Uterus (tissue), 4 donors: Measurements from ENCODE around the gene ASIC3. TPM values are rescaled to one million over a fixed set of nuclear protein-coding genes. Genes with fewer than 3 reads are reported as not detected.
"Not testable (repeated sequence)": the region's sequence is repeated elsewhere in the genome, so short reads cannot be mapped to it uniquely, and the experiment has no call there.

Experiments used
- DNase-seq, 2 donors: peaks; one replicate each; pipeline ENCODE4 v3.0.0-alpha.2; 2019 to 2020
- H3K27ac ChIP-seq, 2 donors: fragments of 200-600 bp; sonication (generic); 1 replicate in 1 of 2; 2 replicates in 1 of 2; pipeline ENCODE4 v1.5.1; 2016 to 2018
- H3K27me3 ChIP-seq, 2 donors: fragments of 200-600 bp; sonication (generic); one replicate each; pipeline ENCODE4 v1.5.1; 2018 to 2019; ENCODE audit warnings: control low read depth in 1 of 2
- H3K36me3 ChIP-seq, 2 donors: fragments of 200-600 bp; sonication (generic); one replicate each; pipeline ENCODE4 v1.5.1; 2019; ENCODE audit warnings: control low read depth in 1 of 2
- H3K4me1 ChIP-seq, 2 donors: fragments of 200-600 bp; sonication (generic); one replicate each; pipeline ENCODE4 v1.5.1; 2018 to 2019; ENCODE audit warnings: control low read depth in 1 of 2
- H3K4me3 ChIP-seq, 2 donors: fragments of 200-600 bp; sonication (generic); 1 replicate in 1 of 2; 2 replicates in 1 of 2; pipeline ENCODE4 v1.5.1; 2018 to 2019; ENCODE audit warnings: mild to moderate bottlenecking in 1 of 2
- H3K9me3 ChIP-seq, 2 donors: fragments of 200-600 bp; sonication (generic); one replicate each; pipeline ENCODE4 v1.5.1; 2019; ENCODE audit warnings: control low read depth in 1 of 2
- POLR2A ChIP-seq, 2 donors: fragments of 450-650 bp; IDR thresholded peaks; one replicate each; pipeline ENCODE4 v1.6.1; 2016; ENCODE audit warnings: antibody characterized with exemption in 2 of 2, mild to moderate bottlenecking in 1 of 2, moderate library complexity in 1 of 2
- intact Hi-C: fragments of 100-400 bp; cut with DNase I; formaldehyde crosslinking; loops from one replicate; pipeline ENCODE4 v1.15.1; 2023; ENCODE audit warnings: low total_unique reads
- total RNA-seq, 4 donors: library from RNA; depleted of rRNA in 3 of 4; stranded (reverse); fragments of >200 nt in 3 of 4; gene quantifications; one replicate each; pipeline versions ENCODE4 v1.1.0 to v1.2.4, GENCODE V29; 2014 to 2023
- TF ChIP-seq, protein P1 (sequence below), 4 experiments: fragments of 200-600 bp in 2 of 4; fragments of 450-650 bp in 2 of 4; sonication (generic) in 2 of 4; IDR thresholded peaks; one replicate each; pipeline ENCODE4 v1.5.1; 2016 to 2019; ENCODE audit warnings: antibody characterized with exemption in 4 of 4, mild to moderate bottlenecking in 2 of 4, moderate library complexity in 1 of 4
- donor health status: DM: yes; HTN: yes; CAD: no.

The ASIC3 gene
- total RNA-seq, 4 donors from 2014 or later = 1.0 to 16.8 (median 1.3) TPM; not detected in 1

DNA sequence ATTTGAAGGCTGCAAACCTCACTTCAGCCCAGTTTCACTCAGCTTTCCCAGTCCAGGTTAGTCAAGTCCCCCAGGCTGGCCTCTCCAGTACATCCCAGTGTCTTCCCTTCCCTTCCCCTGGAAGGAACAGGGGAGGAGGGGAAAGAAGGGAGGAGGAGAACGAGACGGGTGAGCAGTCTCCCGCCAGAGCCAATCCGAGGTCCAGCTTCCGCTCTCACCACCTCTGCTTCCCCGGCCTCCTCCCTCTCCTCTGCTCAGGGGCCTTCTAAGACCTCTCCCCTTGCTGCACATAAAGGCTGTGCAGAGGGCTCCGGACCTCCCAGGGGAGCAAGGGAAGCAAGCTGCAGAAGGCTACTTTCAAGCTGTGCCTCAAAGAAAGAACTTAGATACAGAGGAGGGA lies 28.1 kb upstream of the ASIC3 start:
- no peak for TF ChIP-seq POLR2A (IDR thresholded peaks at IDR 0.05)
- TF ChIP-seq, protein P1, sequence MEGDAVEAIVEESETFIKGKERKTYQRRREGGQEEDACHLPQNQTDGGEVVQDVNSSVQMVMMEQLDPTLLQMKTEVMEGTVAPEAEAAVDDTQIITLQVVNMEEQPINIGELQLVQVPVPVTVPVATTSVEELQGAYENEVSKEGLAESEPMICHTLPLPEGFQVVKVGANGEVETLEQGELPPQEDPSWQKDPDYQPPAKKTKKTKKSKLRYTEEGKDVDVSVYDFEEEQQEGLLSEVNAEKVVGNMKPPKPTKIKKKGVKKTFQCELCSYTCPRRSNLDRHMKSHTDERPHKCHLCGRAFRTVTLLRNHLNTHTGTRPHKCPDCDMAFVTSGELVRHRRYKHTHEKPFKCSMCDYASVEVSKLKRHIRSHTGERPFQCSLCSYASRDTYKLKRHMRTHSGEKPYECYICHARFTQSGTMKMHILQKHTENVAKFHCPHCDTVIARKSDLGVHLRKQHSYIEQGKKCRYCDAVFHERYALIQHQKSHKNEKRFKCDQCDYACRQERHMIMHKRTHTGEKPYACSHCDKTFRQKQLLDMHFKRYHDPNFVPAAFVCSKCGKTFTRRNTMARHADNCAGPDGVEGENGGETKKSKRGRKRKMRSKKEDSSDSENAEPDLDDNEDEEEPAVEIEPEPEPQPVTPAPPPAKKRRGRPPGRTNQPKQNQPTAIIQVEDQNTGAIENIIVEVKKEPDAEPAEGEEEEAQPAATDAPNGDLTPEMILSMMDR (IDR thresholded peaks at IDR 0.05) = no peak
- DNase-seq = no peak
- intact Hi-C loops = loop anchor here (10.0 kb wide), 1 partner anchor 95 kb away; no protein-coding TSS in a partner anchor
- Histone ChIP-seq H3K27ac (no peak overlapping the region), H3K27me3 (peaks cover 5% of the 10 kb centered on the region in 2 donors), H3K9me3 (no peaks in the 10 kb centered on the region), H3K4me3 (no peak overlapping the region), H3K36me3 (no peaks in the 10 kb centered on the region), H3K4me1 (peaks cover 0 to 14% of the 10 kb centered on the region in 2 donors)

DNA sequence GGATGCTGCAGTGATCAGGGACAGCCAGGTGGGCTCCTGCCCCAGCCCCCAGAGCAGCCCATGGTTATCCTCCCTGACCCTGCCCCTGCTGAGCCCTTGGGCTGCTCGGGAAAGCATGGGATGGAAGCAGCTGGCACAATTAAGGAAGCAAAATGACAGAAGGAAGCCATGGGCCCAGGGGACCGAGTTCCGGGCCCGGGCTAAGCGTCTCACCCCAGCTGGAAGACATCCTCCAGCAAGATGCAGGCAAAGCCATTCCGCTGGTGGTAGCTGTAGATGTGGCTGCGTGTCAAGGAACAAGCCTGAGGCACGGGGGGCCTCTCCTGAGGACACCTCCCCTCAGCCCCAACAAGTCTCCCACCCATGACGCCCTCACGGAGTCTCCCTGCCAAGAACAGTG lies 25.1 kb upstream of the ASIC3 start:
- intact Hi-C loops = loop anchor here (10.0 kb wide), 1 partner anchor 92 kb away; no protein-coding TSS in a partner anchor
- Histone ChIP-seq H3K4me3 (no peak overlapping the region), H3K27me3 (peaks cover 0 to 5% of the 10 kb centered on the region in 2 donors), H3K9me3 (no peaks in the 10 kb centered on the region), H3K4me1 (peaks cover 0 to 9% of the 10 kb centered on the region in 2 donors), H3K36me3 (no peaks in the 10 kb centered on the region), H3K27ac (no peak overlapping the region)
- TF ChIP-seq, protein P1 (IDR thresholded peaks at IDR 0.05) = no peak
- DNase-seq = no peak

DNA sequence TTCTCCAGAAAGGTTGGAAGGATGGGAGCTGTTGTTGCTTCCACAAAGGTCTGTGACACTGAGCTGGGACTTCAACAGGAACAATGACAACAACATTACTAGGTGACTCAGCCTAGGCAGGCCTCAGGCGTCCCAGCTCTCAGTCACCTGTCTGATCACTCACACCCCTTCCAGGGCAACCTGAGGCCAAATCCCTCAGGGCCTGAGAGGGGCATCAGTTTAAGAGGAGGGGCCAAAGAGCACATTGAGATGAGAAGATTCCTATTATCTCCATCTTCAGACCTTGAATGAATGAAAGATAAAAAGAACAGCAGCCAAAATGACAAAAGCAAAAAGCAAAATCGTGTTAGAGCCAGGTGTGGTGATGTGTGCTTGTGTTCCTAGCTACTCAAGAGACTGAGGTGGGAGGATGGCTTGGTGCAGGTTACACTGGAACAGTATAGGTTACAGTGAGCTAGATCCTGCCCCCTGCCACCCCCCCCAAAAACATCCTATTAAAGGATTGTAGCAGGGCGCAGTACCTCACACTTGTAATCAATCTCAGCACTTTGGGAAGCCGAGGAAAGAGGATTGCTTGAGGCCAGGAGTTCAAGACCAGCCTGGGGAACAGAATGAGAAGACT lies 23.8 kb upstream of the ASIC3 start, which contains the start of gene ATG9B:
TSS of gene ATG9B (minus strand) at position 60 of the 622 bp plus-strand sequence. CDS start 71 bp downstream, outside the sequence.
- TF ChIP-seq, protein P1 (IDR thresholded peaks at IDR 0.05) = no peak
- TF ChIP-seq POLR2A (IDR thresholded peaks at IDR 0.05) = no peak
- DNase-seq = no peak
- Histone ChIP-seq H3K9me3 (no peaks in the 10 kb centered on the region), H3K4me1 (peaks cover 0 to 5% of the 10 kb centered on the region in 2 donors), H3K4me3 (no peak within 1 kb of the TSS), H3K27me3 (no peaks in the 10 kb centered on the region), H3K36me3 (no peaks in the 10 kb centered on the region), H3K27ac (no peak within 1 kb of the TSS)
- intact Hi-C loops = loop anchor here (10.0 kb wide), 1 partner anchor 90 kb away; no protein-coding TSS in a partner anchor

DNA sequence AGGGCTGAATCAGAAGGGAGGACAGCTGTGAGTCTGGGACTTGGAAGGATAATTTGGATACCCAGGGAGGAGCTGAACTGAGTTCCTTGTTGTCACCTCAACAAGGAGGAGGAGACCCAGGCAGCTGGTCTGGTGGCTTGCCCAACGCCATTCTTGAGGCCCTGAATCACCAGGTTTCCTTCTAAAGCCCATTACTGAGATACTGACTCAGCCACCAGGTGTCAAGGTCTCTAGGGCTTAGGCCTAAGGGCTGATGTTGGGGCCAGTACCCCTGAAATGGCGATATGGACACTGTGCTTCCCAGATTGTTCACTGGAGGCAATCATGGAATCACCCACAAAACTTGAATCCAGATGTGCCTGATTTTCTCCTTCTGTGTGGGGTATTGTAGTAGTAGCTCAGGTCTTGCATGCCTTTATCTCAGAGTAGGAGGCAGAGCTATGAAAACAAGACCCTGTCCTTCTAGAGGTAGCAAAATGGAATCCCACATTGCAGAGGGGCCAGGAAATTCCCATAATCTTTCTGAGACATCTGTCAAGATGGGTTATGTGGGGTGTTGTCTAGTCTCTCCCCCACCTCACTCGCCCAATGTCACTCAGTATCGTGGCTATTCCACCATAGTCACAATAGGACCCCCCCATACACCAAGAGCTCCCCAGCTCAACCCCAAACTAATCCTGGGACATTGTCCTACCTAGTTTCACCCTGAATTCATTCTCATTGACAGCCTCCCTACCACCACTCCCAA lies 22.2 kb upstream of the ASIC3 start:
- intact Hi-C loops = loop anchor here (10.0 kb wide), 1 partner anchor 89 kb away; no protein-coding TSS in a partner anchor
- DNase-seq = no peak
- H3K9me3 ChIP-seq = no peaks in the 10 kb centered on the region

DNA sequence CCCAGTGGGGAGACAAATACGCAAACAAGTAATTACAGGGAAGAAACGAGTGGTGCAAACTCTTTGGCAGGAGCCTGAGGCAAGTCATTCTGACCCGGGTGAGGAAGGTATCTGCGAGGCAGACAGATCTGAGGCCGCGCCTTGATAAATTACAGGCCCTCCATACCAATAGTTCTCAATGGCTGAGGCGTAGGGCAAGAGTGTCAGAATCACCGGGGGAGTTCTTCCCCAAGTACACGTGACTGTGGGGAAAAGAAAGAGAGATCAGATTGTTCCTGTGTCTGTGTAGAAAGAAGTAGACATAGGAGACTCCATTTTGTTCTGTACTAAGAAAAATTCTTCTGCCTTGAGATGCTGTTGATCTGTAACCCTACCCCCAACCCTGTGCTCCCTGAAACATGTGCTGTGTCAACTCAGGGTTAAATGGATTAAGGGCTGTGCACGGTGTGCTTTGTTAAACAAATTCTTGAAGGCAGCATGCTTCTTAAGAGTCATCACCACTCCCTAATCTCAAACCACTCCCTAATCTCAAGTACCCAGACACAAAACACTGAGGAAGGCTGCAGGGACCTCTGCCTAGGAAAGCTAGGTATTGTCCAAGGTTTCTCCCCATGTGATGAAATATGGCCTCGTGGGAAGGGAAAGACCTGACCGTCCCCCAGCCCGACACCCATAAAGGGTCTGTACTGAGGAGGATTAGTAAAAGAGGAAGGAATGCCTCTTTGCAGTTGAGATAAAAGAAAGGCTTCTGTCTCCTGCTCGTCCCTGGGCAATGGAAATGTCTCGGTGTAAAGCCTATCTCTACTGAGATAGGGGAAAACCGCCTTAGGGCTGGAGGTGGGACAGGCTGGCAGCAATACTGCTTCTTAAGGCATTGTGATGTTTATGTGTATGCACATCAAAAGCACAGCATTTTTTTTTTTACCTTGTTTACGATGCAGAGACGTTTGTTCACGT lies 21.3 kb upstream of the ASIC3 start:
- not testable (repeated sequence) for H3K36me3 ChIP-seq, H3K4me3 ChIP-seq, H3K27me3 ChIP-seq, DNase-seq, H3K4me1 ChIP-seq, H3K9me3 ChIP-seq
- peak overlapping the region; percentile 70 to 82 for H3K27ac ChIP-seq
- intact Hi-C loops = loop anchor here (10.0 kb wide), 1 partner anchor 88 kb away; no protein-coding TSS in a partner anchor

More for the DNA sequence above, 22.2 kb upstream of the ASIC3 start:
- Histone ChIP-seq H3K4me1 (peaks cover 0 to 5% of the 10 kb centered on the region in 2 donors), H3K27me3 (no peaks in the 10 kb centered on the region), H3K36me3 (no peaks in the 10 kb centered on the region), H3K27ac (no peak overlapping the region), H3K4me3 (no peak overlapping the region)
- TF ChIP-seq, protein P1 (IDR thresholded peaks at IDR 0.05) = no peak
- no peak for TF ChIP-seq POLR2A (IDR thresholded peaks at IDR 0.05)

DNA sequence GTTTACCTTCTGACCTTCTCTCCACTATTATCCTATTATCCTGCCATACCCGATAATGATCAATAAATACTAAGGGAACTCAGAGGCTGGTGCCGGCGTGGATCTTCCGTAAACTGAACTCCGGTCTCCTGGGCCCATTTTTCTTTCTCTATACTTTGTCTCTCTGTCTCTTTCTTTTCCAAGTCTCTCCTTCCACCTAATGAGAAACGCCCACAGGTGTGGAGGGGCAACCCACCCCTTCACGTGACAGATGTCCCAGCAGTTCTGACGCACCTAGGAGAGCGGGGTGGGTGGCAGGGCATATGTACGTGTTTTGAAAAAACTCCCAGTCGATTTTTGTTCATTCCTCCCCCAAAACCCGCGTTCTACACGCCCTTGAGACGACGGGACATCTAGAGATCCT lies 20.6 kb upstream of the ASIC3 start:
- not testable (repeated sequence) for H3K27me3 ChIP-seq, DNase-seq, H3K9me3 ChIP-seq, H3K36me3 ChIP-seq, H3K4me1 ChIP-seq
- intact Hi-C loops = loop anchor here (10.0 kb wide), 1 partner anchor 87 kb away; no protein-coding TSS in a partner anchor
- Histone ChIP-seq H3K4me3 (peak overlapping the region; percentile 69), H3K27ac (peak overlapping the region; percentile 70 to 82)
